DOHH2 (cell line): ENCODE measurements around the gene UGT1A3.

ENCODE experiments used
- H3F3A ChIP-seq: fragments of 200-600 bp; sonication (generic), shearing (Covaris generic); 2 replicates; pipeline ENCODE4 v1.6.0; 2016; ENCODE audit warnings: antibody characterized with exemption, mild to moderate bottlenecking; ENCODE audit not compliant: control insufficient read depth, insufficient read depth
- H3K27ac ChIP-seq: fragments of 200-600 bp; sonication (generic); 2 replicates; pipeline ENCODE4 v1.5.1; 2014; ENCODE audit warnings: low read depth, mild to moderate bottlenecking, low read length, moderate library complexity
- H3K27me3 ChIP-seq: fragments of 200-600 bp; sonication (generic); 2 replicates; pipeline ENCODE4 v1.6.1; 2014; ENCODE audit warnings: mild to moderate bottlenecking, low read length, mixed read lengths; ENCODE audit not compliant: control insufficient read depth
- H3K36me3 ChIP-seq: fragments of 200-600 bp; sonication (generic); 2 replicates; pipeline ENCODE4 v1.6.1; 2014; ENCODE audit warnings: mild to moderate bottlenecking, low read length, moderate library complexity, mixed read lengths; ENCODE audit not compliant: control insufficient read depth
- H3K4me1 ChIP-seq: fragments of 200-600 bp; sonication (generic); 2 replicates; pipeline ENCODE4 v1.6.1; 2014; ENCODE audit warnings: mild to moderate bottlenecking, low read length, mixed read lengths; ENCODE audit not compliant: control insufficient read depth
- H3K4me2 ChIP-seq: fragments of 200-600 bp; sonication (generic); 2 replicates; pipeline ENCODE4 v1.6.0; 2014; ENCODE audit warnings: mild to moderate bottlenecking, low read length, moderate library complexity
- H3K4me3 ChIP-seq: fragments of 200-600 bp; sonication (generic); 2 replicates; pipeline ENCODE4 v1.5.1; 2014; ENCODE audit warnings: mild to moderate bottlenecking, low read length, mixed read lengths
- H3K79me2 ChIP-seq: fragments of 200-600 bp; sonication (generic); 2 replicates; pipeline ENCODE4 v1.6.1; 2014; ENCODE audit warnings: mild to moderate bottlenecking, low read length, mixed read lengths; ENCODE audit not compliant: control insufficient read depth
- H3K9me2 ChIP-seq: fragments of 200-600 bp; sonication (generic); replicated peaks from 2 replicates; pipeline ENCODE4 v1.6.1; 2014; ENCODE audit warnings: mild to moderate bottlenecking, low read length, mixed read lengths; ENCODE audit not compliant: control insufficient read depth
- H3K9me3 ChIP-seq: fragments of 200-600 bp; sonication (generic); 2 replicates; pipeline ENCODE4 v1.6.1; 2014; ENCODE audit warnings: antibody characterized with exemption, low read length, mixed read lengths; ENCODE audit not compliant: control insufficient read depth, insufficient read depth
- H4K20me1 ChIP-seq: fragments of 200-600 bp; sonication (generic); 2 replicates; pipeline ENCODE4 v1.6.0; 2014; ENCODE audit warnings: low read depth, mild to moderate bottlenecking, antibody characterized with exemption, low read length, moderate library complexity; ENCODE audit not compliant: control insufficient read depth, insufficient read depth
- EZH2phosphoT487 ChIP-seq: fragments of 200-600 bp; sonication (generic); IDR thresholded peaks from 2 replicates; pipeline ENCODE4 v1.6.1; 2017; ENCODE audit warnings: borderline replicate concordance, mild to moderate bottlenecking, antibody characterized with exemption, low read length, moderate library complexity, mixed read lengths
- TF ChIP-seq, protein P1 (sequence below): fragments of 200-600 bp; sonication (generic); IDR thresholded peaks from one replicate; pipeline ENCODE4 v1.5.1; 2014; ENCODE audit warnings: antibody characterized with exemption, mild to moderate bottlenecking, low read depth, low read length; ENCODE audit not compliant: poor library complexity, severe bottlenecking

Gene UGT1A3

DNA sequence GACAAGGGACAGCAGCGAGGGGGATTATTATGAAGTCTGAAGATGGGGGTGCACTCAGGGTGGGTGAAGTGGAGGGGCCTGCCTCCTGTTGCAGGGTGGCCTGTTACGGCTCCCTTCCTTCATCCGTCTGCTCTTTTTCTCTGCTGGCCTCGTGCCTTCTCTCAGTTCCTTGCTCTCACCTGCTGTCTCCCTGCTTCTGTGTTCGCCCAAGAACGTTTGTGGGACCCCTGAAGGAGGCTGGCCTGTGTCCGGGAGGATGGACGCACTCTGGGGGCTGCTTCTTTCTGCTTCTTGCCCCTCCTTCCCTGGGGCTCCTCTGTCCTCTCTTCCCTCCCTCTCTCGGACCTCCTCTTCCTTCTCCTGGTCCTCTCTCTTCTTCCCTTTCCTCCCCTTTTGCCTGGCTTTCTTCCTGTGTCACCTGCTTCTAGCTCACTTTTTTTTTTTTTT lies 63.1 kb downstream of the UGT1A3 start:
- Histone ChIP-seq H3K4me3 (no peak overlapping the region), H3K4me2 (no peak overlapping the region), H3K27me3 (no peaks in the 10 kb centered on the region), H3F3A (no peaks in the 10 kb centered on the region), H3K4me1 (peaks cover 5% of the 10 kb centered on the region; the same call in 1 of the 2 replicates), H3K36me3 (no peaks in the 10 kb centered on the region), H4K20me1 (no peaks in the 10 kb centered on the region), H3K27ac (no peak overlapping the region), H3K9me3 (no peaks in the 10 kb centered on the region), H3K79me2 (no peaks in the 10 kb centered on the region), H3K9me2 (no peaks in the 10 kb centered on the region)
- TF ChIP-seq, protein P1, sequence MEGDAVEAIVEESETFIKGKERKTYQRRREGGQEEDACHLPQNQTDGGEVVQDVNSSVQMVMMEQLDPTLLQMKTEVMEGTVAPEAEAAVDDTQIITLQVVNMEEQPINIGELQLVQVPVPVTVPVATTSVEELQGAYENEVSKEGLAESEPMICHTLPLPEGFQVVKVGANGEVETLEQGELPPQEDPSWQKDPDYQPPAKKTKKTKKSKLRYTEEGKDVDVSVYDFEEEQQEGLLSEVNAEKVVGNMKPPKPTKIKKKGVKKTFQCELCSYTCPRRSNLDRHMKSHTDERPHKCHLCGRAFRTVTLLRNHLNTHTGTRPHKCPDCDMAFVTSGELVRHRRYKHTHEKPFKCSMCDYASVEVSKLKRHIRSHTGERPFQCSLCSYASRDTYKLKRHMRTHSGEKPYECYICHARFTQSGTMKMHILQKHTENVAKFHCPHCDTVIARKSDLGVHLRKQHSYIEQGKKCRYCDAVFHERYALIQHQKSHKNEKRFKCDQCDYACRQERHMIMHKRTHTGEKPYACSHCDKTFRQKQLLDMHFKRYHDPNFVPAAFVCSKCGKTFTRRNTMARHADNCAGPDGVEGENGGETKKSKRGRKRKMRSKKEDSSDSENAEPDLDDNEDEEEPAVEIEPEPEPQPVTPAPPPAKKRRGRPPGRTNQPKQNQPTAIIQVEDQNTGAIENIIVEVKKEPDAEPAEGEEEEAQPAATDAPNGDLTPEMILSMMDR: no peak
- TF ChIP-seq EZH2phosphoT487: no peak

DNA sequence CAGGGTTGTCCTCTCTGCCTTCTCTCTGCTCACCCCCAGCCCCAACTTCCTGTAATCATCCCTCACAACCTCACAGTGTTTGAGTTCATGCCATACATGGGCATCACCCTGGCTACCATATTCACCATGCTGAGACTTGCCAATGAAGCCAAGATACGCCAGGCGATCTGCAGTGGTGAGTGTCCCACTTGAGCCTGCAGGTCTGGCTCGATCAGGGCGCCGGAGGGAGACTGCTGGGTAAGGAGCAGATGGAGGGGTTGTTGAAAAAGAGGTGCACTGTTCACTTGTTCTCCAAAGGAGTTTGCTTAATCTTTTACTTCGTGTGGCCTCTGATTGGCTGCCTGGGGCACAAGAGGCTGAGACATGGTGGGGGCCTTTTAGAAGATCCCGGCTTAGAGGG lies 63.9 kb downstream of the UGT1A3 start:
- no peak overlapping the region for H3K27ac ChIP-seq
- no peaks in the 10 kb centered on the region for H3K9me2 ChIP-seq
- no peak overlapping the region for H3K4me2 ChIP-seq
- H3K4me1 ChIP-seq: peaks cover 5% of the 10 kb centered on the region; the same call in 1 of the 2 replicates
- no peaks in the 10 kb centered on the region for H3K36me3 ChIP-seq
- H3K4me3 ChIP-seq: no peak overlapping the region
- no peaks in the 10 kb centered on the region for H3K79me2 ChIP-seq
- H3F3A ChIP-seq: no peaks in the 10 kb centered on the region
- TF ChIP-seq, protein P1: no peak
- TF ChIP-seq EZH2phosphoT487: no peak
- H3K27me3 ChIP-seq: no peaks in the 10 kb centered on the region
- H3K9me3 ChIP-seq: no peaks in the 10 kb centered on the region
- no peaks in the 10 kb centered on the region for H4K20me1 ChIP-seq

DNA sequence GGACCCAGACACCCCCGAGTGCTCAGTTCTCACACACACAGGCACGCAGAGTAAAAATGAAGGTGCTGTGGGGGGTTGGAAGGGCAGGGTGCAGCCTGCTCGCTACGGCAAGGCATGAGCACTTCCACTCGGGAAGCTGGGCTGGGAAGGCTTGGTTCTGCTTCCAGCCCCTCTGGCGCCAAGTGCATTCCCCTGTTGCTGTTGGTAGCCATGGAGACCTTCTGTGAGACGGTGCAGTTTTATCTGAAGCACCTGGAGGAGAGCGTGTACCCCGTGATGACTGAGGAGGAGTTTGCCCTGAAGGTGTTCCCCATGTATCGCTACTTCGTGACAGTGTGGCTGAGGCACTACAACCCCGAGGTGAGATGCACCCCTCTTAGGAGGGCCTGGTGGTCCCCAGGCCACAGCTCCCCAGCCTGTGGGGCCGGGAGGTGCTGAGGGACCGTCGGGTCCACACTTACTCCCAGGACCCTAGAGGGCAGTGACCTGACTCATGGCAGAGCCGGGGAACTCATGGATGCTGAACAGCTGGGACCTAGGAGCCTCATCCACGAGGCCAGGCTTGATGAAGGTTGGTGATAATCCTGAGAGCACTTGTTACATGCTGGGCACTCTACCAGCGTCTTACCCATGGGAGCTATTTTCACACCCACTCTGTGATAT lies 64.8 kb downstream of the UGT1A3 start:
- Histone ChIP-seq H3K27ac (no peak overlapping the region), H3K9me3 (no peaks in the 10 kb centered on the region), H3K27me3 (no peaks in the 10 kb centered on the region), H3F3A (no peaks in the 10 kb centered on the region), H4K20me1 (no peaks in the 10 kb centered on the region), H3K9me2 (no peaks in the 10 kb centered on the region), H3K36me3 (no peaks in the 10 kb centered on the region), H3K4me1 (peaks cover 5% of the 10 kb centered on the region; the same call in 1 of the 2 replicates), H3K4me3 (no peak overlapping the region), H3K4me2 (no peak overlapping the region), H3K79me2 (no peaks in the 10 kb centered on the region)
- no peak for TF ChIP-seq EZH2phosphoT487
- TF ChIP-seq, protein P1: no peak
